ENCODE results near the gene ADAT3. TPM values are rescaled to one million over a fixed set of nuclear protein-coding genes. Genes with fewer than 3 reads are reported as not detected.

Gene ADAT3
- total RNA-seq, 1 donor from 2014 or later, result 2.1 TPM

- intact Hi-C loops (cut with DNase I), result no loop called here
- DNase-seq (ENCODE audit: low spot score), result no peak
Observed at GRCh38 chr19:1908364-1908678, 3.1 kb downstream of the ADAT3 start.

- no peak for DNase-seq (ENCODE audit: low spot score)
Observed at GRCh38 chr19:1909761-1910080, 4.5 kb downstream of the ADAT3 start.

DNA sequence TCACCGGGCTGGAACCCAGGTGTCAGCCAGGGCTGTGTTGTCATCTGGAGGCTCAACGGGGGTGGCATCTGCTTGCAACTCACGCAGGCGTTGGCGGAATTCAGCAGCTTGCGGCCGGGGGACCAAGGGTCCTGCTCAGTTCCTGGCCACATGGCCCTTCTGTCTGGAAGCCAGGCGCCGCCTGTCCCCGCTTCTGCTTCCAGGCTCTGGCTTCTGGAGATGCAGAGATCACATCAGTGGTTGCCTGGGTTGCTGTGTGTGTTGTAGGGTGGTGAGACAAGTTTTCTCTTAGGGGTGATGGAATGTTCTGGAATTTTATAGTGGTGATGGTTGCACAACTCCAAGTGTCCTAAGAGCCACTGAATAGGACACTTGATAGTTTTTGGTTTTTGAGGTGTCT lies 5.0 kb downstream of the ADAT3 start:
- intact Hi-C loops (cut with DNase I), result no loop called here

More at GRCh38 chr19:1909761-1910080, 4.5 kb downstream of the ADAT3 start:
- intact Hi-C loops (cut with DNase I), result no loop called here

GRCh38 chr19:1911098-1911497 lies 5.9 kb downstream of the ADAT3 start:
- intact Hi-C loops (cut with DNase I), result no loop called here
- no peak for DNase-seq (ENCODE audit: low spot score)

More for the DNA sequence above, 5.0 kb downstream of the ADAT3 start:
- DNase-seq (ENCODE audit: low spot score), result no peak

- intact Hi-C loops (cut with DNase I), result no loop called here
- no peak for DNase-seq (ENCODE audit: low spot score)
Observed at GRCh38 chr19:1911995-1912394, 6.8 kb downstream of the ADAT3 start.

- no peak for DNase-seq (ENCODE audit: low spot score)
- intact Hi-C loops (cut with DNase I), result no loop called here
Observed at GRCh38 chr19:1912760-1913505, 7.7 kb downstream of the ADAT3 start.

- no peak for DNase-seq (ENCODE audit: low spot score)
- intact Hi-C loops (cut with DNase I), result no loop called here
Observed at GRCh38 chr19:1913781-1914577, 8.8 kb downstream of the ADAT3 start.

DNA sequence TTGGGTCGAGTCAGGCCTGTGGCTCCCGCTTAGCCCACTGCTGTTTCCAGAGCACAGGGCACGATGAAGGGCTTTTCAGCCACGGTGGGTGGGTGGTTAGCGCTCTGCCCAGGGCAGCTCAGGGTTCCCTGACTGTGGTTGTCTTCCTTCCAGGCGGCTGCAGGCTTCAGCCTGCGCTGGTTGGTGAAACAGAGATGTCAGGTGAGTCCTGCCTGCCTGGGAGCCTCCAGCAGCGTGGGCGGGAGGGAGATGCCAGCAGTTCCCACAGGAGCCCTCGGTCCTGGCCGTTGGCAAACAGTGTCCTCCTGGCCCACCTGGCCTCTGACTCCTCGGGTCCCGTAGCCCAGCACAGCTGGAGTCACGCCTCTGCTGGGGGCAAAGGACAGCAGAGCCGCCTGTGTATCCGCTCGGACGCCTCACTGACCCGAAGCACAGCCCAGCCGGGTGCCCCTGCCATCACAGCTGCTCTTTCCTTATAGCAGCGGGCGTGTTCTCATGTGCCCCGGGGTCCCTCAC lies 9.7 kb downstream of the ADAT3 start:
- intact Hi-C loops (cut with DNase I), result no loop called here
- DNase-seq (ENCODE audit: low spot score), result no peak

GRCh38 chr19:1917146-1917545 lies 11.9 kb downstream of the ADAT3 start:
- intact Hi-C loops (cut with DNase I), result no loop called here

DNA sequence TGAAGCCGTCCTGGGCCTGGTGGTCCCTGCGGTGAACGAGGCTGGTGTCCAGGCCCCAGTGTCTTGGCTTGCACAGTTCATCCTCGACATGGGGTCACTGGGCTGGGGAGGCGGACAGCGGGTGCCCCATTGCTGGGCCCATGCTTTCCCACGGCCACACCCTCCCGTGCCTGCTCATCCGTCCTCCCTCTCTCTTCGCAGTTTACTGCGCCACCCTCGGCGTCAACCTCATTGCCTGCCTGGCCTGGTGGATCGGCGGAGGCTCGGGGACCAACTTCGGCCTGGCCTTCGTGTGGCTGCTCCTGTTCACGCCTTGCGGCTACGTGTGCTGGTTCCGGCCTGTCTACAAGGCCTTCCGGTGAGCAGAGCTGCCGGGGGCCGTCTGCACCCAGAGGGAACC lies 12.7 kb downstream of the ADAT3 start:
- intact Hi-C loops (cut with DNase I), result no loop called here
- no peak for DNase-seq (ENCODE audit: low spot score)

More at GRCh38 chr19:1917146-1917545, 11.9 kb downstream of the ADAT3 start:
- no peak for DNase-seq (ENCODE audit: low spot score)

DNA sequence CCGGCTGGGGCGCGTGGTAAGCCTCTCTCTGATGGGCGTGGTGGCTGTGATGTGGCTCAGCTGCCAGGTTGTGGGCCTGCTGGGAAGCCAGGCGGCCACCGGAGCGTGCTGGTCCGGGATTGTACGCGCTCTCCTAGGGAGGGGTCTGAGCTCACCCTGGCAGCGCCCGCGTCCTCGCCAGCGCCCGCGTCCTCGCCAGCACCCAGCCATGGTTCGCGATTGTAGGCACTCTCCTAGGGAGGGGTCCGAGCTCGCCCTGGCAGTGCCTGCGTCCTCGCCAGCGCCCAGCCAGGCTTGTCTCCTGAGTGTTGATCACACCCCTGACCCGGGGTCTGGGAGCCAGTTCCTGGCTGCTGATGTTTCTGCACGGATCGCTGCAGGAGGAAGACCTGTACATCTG lies 13.8 kb downstream of the ADAT3 start:
- no peak for DNase-seq (ENCODE audit: low spot score)
- intact Hi-C loops (cut with DNase I), result no loop called here

- intact Hi-C loops (cut with DNase I), result no loop called here
- no peak for DNase-seq (ENCODE audit: low spot score)
Observed at GRCh38 chr19:1920644-1921043, 15.4 kb downstream of the ADAT3 start.

DNA sequence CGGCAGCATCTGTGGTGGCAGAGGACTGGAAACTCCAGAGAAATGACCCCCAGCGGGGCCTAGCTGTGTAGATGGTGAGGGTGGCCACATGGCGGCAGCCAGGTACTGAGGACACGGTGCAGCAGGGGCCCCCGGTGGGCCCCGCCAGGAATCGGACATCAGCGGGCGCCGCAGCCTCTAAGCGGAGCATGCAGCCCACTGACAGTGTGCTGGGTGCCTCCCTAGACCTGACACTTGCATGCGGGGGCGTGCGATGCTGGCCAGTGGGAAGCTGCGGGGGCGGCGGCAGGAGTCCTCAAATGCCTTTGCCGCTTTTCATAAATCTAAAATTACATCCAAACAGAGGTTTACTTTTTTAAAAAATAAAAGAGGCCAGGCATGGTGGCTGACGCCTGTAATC lies 16.1 kb downstream of the ADAT3 start:
- intact Hi-C loops (cut with DNase I), result no loop called here
- DNase-seq (ENCODE audit: low spot score), result no peak

DNA sequence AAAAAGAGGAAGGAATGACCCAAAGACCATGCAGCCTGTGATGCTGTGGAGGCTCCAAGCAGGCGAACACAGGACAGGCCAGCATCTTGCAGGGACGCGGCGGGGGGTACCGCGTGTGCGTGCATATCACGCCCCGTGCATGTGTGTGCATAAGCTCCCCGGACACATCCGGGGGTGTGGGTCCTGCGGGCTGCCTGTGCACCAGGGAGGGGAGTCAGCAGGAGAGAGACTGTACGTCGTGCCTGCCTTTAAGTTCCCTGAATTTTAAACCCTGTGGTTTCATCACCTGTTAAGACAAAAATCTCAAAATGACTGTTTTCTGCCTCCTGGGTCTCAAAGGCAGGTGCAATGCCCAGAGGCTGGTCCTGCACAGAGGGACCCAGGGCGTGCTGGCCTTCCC lies 16.6 kb downstream of the ADAT3 start:
- intact Hi-C loops (cut with DNase I), result no loop called here
- no peak for DNase-seq (ENCODE audit: low spot score)

DNA sequence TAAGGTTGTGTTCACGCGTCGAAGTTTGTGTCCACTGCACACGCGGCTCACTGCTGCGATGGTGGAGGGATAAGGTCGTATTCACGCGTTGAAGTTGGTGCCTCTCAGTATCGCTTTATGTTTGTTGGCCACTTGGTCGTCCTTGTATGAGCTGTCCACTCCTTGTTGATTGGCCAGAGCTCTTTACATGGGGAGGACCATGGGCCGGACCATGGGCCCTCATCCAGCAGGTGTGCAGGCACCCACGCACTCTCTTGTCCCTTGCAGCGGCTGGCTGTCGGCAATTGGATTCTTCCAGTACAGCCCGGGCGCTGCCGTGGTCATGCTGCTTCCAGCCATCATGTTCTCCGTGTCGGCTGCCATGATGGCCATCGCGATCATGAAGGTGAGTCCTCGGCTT lies 17.6 kb downstream of the ADAT3 start:
- DNase-seq (ENCODE audit: low spot score), result no peak
- intact Hi-C loops (cut with DNase I), result no loop called here

GRCh38 chr19:1923319-1923718 lies 18.1 kb downstream of the ADAT3 start:
- DNase-seq (ENCODE audit: low spot score), result no peak
- intact Hi-C loops (cut with DNase I), result no loop called here

DNA sequence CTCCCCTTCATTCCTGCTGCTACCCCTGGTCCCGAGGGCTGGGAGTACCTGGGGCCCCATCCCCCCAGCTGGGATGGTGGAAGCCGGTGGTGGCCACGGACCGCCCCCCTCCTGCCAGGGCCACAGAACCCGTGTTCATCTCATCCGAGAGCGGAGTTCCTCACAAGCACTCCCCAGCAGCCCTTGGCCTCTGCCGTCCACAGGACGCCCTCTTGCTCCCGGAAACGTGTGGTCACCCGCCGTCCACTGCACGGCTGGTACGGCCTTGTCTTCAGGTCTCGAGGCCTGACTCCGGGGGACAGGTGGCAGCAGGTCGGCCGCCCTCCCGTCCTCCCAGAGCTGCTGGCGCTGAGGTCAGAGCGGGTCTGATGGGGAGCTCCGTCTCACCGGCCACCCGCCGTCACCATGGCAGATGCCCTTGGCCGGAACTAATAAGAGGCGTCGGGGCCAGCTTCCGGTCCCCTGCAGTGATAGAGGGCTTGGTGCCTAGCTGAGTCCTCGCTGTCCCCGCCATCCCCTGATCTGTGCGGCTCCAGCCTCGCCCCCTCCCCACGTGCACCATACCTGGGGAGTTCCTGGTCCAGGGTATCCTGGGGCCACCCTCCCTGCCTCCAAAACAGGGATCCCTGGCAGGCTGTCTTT lies 19.2 kb downstream of the ADAT3 start:
- no peak for DNase-seq (ENCODE audit: low spot score)
- intact Hi-C loops (cut with DNase I), result no loop called here

- intact Hi-C loops (cut with DNase I), result loop anchor here (5.0 kb wide), 1 partner anchor 92 kb away; the partner anchor contains the start of gene BTBD2
- DNase-seq (ENCODE audit: low spot score), result no peak
Observed at GRCh38 chr19:1925544-1925943, 20.3 kb downstream of the ADAT3 start.

DNA sequence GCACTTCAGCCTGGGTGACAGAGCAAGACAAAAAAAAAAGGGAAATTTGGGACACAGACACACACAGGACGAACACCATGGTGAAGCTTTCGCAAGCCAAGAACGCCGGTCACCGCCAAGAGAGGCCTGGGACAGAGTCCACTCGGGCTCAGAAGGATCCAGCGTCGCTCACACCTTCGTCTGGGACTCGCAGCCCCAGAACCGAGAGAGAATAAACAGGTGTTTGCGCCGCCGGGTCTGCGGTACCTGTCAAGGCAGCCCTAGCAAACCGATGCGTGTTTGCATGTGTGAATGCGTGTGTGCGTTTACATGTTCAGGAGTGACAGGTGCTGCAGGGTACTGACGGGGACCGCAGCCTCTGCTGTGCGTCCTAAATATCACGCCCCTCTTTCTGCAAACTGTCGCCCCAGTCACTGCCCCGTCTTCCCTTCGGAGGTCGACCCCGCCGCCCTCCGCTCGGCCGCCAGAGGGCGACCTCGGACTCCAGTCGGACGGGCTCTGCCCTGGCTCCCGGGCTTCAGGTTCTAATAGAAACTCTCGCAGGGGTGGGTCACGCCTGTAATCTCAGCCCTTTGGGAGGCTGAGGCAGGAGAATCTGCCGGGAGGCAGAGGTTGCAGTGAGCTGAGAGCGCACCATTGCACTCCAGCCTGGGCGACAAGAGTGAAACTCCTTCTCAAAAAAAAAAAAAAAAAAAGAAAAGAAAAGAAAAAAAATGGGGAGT lies 24.0 kb downstream of the ADAT3 start:
- intact Hi-C loops (cut with DNase I), result loop anchor here (1.0 to 5.0 kb wide), 2 partner anchors 88 to 140 kb away; partner anchors contain the start of gene BTBD2
- peak; percentile 92 for DNase-seq (ENCODE audit: low spot score)

- DNase-seq (ENCODE audit: low spot score), result no peak
- intact Hi-C loops (cut with DNase I), result no loop called here
Observed at GRCh38 chr19:1931445-1931844, 26.2 kb downstream of the ADAT3 start.
